Measurements from ENCODE around the gene P2RX6.
A peak's percentile ranks its signal among the peaks of the same experiment; 100 is the strongest.

P2RX6 gene

GRCh38 chr22:21015466-21016006 lies 571 bp downstream of the P2RX6 start:
- no peak for DNase-seq

DNA sequence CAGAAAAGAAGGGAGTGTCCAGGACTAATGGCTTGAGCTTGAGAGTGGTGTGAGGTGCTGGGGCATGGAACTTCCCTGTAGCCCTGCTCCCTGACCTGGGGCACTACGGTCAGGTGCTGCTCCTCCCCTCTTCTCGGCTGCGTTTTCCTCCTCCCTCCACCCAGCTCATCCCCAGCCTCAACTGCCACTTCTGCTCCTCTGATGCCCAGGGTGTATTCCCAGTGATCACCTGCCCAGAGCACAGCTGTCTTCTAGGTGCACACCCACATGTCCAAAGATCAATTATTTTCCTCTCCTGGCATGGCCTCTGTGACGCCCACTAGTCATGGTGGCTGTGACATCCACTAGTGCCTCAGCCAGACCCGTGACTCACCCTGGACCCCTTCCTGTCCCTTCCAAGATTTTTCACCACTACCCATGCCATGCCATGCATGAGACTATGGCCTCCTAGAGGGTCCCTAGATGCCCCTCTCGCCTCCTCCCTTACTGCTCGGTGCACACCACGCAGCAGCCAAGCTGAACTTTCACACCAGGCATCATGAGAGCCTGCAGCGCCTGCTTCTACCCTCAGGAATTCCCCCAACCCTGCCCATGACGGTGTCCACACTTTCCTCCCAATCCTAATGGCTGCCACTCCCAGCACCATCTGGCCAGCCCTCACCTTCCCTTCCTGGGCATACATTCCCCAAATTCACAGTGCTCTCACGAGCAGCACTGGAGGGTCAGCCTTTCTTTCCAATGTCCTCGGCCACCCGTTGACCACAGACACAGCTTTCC lies 1.9 kb downstream of the P2RX6 start:
- DNase-seq = no peak

GRCh38 chr22:21018314-21018713 lies 3.3 kb downstream of the P2RX6 start:
- no peak for DNase-seq

DNA sequence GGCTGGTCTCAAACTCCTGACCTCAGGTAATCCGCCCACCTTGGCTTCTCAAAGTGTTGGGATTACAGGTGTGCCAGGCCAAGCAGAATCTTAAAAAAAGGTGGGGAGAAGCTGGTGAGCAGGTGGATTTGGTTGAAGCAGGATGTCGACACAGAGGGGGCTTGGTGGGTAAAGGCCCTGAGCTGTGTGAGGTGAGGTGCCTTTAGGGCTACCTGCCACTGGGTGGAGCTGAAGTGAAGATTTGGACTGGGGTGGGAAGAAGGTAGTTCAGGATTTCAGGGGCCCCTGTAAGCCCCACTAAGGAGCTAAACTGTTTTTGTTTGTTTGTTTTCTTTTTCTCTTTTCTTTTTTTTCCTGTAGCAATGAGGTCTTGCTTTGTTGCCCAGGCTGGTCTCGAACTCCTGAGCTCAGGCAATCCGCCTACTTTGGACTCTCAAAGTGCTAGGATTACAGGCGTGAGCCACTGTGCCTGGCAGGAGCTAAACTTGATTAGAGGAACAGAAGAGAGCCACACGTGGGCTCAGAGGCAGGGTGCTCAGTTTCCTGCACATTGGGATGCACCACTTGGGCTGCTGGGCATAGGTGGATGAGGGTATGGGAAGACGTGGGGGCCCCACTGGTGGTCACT lies 6.0 kb downstream of the P2RX6 start:
- DNase-seq = no peak

DNA sequence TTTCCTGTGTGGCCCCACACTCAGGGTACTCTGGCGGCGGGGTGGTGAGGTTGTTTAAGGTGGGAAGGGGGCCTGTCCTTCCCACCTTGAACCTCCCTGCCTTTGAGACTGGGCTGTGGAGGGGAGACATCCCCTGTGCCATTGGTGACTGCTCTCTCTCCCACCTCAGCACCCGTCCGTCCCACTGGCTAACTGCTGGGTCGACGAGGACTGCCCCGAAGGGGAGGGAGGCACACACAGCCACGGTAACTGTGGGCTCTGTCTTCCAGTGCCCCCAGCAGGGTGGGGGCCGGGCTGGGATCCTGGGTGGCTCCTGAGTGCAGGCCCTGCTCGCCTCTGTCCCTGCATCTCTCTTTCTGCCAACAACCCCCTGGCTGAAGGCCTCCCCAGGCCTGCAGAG lies 7.5 kb downstream of the P2RX6 start:
- DNase-seq = no peak

- DNase-seq = no peak
These were observed 8.1 kb downstream of the P2RX6 start for GRCh38 chr22:21022955-21023614.

- DNase-seq = no peak
These were observed 10.3 kb downstream of the P2RX6 start for GRCh38 chr22:21025266-21025665.

GRCh38 chr22:21025763-21026755 lies 11.1 kb downstream of the P2RX6 start:
- no peak for DNase-seq

GRCh38 chr22:21026783-21027692 lies 12.1 kb downstream of the P2RX6 start:
- DNase-seq = no peak

- no peak for DNase-seq
These were observed 13.6 kb downstream of the P2RX6 start for GRCh38 chr22:21028277-21029251.

- no peak for DNase-seq
These were observed 14.6 kb downstream of the P2RX6 start for GRCh38 chr22:21029486-21030025.

DNA sequence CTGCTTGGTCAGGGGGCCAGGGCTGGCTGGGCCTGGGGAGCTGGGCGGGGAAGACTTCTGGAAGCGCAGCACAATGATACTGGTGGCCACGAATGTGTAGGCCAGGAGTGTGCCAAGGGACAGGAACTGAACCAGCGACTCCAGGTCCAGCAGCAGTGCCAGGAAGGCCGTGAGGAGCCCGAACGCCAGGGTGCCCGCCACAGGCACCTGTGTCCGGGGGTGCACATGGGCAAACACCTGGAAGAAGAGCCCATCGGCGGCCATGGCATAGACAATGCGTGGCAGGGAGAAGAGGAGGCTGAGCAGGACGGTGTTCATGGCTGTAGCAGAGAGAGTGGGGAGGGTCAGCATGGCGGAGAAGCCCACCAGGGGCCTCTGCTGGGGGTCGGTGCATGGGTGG lies 15.1 kb downstream of the P2RX6 start:
- DNase-seq = no peak

DNA sequence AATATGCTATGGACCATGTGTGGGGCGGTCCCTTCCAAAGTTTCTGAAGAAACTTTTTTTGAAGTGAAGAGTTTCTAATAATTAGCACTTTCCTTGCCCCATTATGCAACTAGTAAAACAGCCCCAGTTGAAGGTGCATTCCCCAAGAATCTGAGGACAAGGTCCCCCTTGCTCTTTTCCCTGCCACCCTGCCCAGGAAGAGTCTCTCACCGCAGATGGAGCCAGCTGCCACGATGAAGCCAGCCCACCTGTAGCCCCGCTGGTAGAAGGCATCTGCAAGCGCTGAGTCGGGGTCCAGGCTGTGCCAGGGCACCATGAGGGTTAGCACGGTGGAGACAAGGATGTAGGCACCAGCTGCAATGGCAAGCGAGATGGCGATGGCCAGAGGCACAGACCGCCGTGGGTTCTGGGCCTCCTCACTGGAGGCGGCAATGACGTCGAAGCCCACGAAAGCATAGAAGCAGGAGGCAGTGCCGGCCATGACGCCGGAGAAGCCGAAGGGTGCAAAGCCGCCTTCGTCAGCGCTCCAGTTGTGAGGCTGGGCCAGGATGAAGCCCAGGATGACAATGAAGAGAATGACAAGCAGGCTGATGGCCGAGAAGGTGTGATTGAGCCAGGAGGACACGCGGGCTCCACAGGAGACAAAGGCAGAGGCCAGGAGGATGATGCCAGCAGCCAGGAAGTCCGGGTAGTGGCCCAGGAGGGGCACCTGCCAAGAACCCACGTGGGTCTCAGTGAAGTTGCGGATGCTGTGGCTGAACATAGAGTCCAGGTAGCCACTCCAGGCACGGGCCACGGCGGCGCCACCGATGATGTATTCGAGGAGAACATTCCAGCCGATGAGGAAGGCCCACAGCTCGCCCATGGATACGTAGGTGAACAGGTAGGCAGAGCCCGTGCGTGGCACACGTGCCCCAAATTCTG lies 15.9 kb downstream of the P2RX6 start:
- DNase-seq = no peak

DNA sequence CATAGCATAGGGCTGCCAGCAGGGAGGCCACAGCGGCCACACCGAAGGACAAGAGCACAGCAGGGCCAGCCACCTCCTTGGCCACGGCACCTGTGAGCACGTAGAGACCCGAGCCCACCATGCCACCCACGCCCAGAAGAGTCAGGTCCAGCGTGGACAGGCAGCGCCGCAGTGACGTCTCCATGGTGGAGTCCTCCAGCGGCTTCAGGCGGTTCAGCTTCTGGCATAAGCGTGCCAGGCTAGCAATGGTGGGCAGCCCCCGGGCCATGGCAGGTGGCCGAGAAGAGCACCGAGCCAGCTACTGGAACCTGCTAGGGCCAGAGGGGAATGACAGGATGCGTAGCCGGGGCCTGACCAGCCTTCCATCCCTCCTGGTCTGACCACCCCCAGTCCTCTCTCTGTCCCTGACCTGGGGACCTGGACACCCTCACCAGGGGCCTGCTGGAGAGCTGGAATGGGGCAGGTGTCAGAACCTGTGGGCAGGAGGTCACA lies 16.6 kb downstream of the P2RX6 start:
- DNase-seq = no peak

- DNase-seq = peak; percentile 12
These were observed 17.3 kb downstream of the P2RX6 start, which contains the start of gene SLC7A4 for GRCh38 chr22:21032037-21032867. Gene SLC7A4 (minus strand): TSS chr22:21032561. CDS start chr22:21031812, 749 bp downstream.

- no peak for DNase-seq
These were observed 18.1 kb downstream of the P2RX6 start for GRCh38 chr22:21032868-21033688.

- no peak for DNase-seq
These were observed 18.9 kb downstream of the P2RX6 start for GRCh38 chr22:21033895-21034294.

Data from NCI-H345 (cell line).